Effector memory CD4-positive, alpha-beta T cell (primary cell): Measurements from ENCODE around the gene TSC22D3.

Experiments used
- DNase-seq, 3 donors: peaks; one replicate each; pipeline ENCODE4 v3.0.0-alpha.2; 2020
- H3K27ac ChIP-seq: 2 replicates; pipeline ENCODE4 v1.7.0; 2013; ENCODE audit warnings: mild to moderate bottlenecking, low read length, moderate library complexity; ENCODE audit not compliant: insufficient read depth, poor library complexity, severe bottlenecking
- H3K27me3 ChIP-seq: replicated peaks from 2 replicates; pipeline ENCODE4 v1.7.0; 2013; ENCODE audit warnings: mild to moderate bottlenecking, low read length; ENCODE audit not compliant: insufficient read depth, control insufficient read depth, poor library complexity, severe bottlenecking
- H3K36me3 ChIP-seq: 2 replicates; pipeline ENCODE4 v1.7.0; 2013; ENCODE audit warnings: mild to moderate bottlenecking, low read length, moderate library complexity; ENCODE audit not compliant: control insufficient read depth, insufficient read depth
- H3K4me1 ChIP-seq: 2 replicates; pipeline ENCODE4 v1.7.0; 2013; ENCODE audit warnings: low read length, mild to moderate bottlenecking; ENCODE audit not compliant: control insufficient read depth, insufficient read depth, poor library complexity, severe bottlenecking
- H3K4me3 ChIP-seq: 2 replicates; pipeline ENCODE4 v1.7.0; 2013; ENCODE audit warnings: low read length, low read depth, mild to moderate bottlenecking; ENCODE audit not compliant: insufficient read depth, poor library complexity, severe bottlenecking
- H3K9me3 ChIP-seq: 2 replicates; pipeline ENCODE4 v1.7.0; 2013; ENCODE audit warnings: mild to moderate bottlenecking, low read length, moderate library complexity; ENCODE audit not compliant: control insufficient read depth

TSC22D3 gene

DNA sequence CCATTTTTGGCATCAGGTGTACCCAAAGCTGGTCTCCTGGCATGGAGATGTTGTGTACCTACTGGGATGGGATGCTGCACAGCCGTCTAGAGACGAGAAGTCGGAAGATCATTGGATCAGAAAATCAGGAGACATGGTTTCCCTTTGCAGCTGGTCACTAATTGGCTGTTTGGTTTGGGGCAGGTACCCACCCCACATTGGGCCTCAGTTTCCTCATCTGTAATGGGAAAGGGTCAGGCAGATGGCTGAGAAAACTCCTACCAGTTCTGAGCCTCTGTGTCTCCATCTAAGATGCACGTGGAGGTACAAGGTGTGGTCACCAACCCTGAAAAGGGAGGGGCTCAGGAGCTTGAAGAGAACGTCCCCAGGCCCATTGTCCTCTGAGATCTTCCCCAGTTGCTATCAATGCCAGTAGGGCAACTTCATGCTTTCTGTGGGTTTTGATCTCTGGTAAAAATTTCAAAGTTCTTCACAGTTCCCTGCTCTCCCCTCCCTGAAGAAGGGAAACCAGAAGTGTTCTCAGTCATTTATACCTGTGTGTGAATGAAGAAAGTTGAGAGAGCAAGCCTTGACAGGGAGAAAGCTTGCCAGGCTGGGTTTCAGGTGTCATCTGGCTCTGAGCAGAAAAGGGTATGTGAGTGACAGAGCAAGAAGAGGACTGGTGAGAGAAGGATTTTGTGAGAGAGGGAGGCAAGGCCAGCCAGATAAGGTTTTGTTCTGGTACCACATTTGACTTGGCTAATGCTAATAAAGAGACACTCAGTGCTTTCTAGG is 15.1 kb downstream of the TSC22D3 start:
- Histone ChIP-seq H3K9me3 (no peaks in the 10 kb centered on the region), H3K27ac (no peak overlapping the region), H3K36me3 (no peaks in the 10 kb centered on the region), H3K27me3 (no peaks in the 10 kb centered on the region), H3K4me1 (no peaks in the 10 kb centered on the region), H3K4me3 (no peak overlapping the region)
- DNase-seq = no peak

- Histone ChIP-seq H3K9me3 (no peaks in the 10 kb centered on the region), H3K27me3 (no peaks in the 10 kb centered on the region), H3K36me3 (no peaks in the 10 kb centered on the region), H3K4me3 (no peak overlapping the region), H3K4me1 (peaks cover 3% of the 10 kb centered on the region), H3K27ac (no peak overlapping the region)
- no peak for DNase-seq
Measured at GRCh38 chrX:107758231-107758766, 17.3 kb downstream of the TSC22D3 start.

- no peaks in the 10 kb centered on the region for H3K27me3 ChIP-seq
- no peak for DNase-seq
- H3K27ac ChIP-seq = no peak overlapping the region
- peaks cover 3% of the 10 kb centered on the region for H3K4me1 ChIP-seq
- H3K9me3 ChIP-seq = no peaks in the 10 kb centered on the region
- H3K36me3 ChIP-seq = no peaks in the 10 kb centered on the region
- no peak overlapping the region for H3K4me3 ChIP-seq
Measured at GRCh38 chrX:107755721-107756120, 19.9 kb downstream of the TSC22D3 start.

DNA sequence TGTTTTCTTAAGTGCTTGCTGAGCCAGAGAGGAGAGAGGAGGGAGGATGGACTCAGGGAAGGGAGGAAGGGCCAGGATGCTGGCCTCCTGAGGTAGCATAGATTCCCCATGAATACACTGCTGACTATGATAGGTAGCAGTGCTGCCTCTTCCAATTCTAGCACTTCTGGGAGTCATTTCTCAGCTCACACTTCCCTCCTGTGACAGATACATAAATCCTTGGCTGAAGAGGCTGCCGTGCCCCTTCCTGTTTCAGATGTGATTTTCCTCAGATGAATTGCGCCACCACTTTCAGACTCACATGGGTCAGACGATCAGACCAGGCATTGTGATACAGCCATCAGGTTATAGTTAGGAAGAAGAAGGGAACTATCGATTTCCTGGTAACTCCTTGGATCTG is 22.4 kb downstream of the TSC22D3 start:
- H3K9me3 ChIP-seq = no peaks in the 10 kb centered on the region
- no peak overlapping the region for H3K4me3 ChIP-seq
- no peak for DNase-seq
- no peak overlapping the region for H3K27ac ChIP-seq
- H3K27me3 ChIP-seq = no peaks in the 10 kb centered on the region
- no peaks in the 10 kb centered on the region for H3K36me3 ChIP-seq
- H3K4me1 ChIP-seq = peaks cover 3% of the 10 kb centered on the region

DNA sequence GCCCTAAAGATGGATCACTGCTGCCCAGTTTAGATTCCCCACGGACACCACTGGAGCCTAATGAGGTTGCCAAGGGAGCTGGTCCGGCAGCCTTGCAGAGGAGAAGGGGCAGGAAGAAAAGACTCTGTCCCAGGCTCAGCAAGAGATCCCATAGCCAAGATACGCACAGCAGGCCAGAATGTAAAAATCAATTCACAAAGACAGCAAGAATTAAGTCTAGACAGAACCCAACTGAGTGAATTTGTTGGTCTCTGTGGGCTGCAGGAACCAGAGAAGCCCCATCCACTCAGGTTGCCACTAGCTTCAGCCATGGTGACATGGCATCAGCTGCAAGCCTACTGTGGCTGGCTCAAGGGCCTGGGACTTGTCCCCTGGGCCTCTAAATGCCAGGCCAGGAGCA is 22.9 kb downstream of the TSC22D3 start:
- Histone ChIP-seq H3K36me3 (no peaks in the 10 kb centered on the region), H3K9me3 (no peaks in the 10 kb centered on the region), H3K27ac (no peak overlapping the region), H3K4me3 (no peak overlapping the region), H3K27me3 (no peaks in the 10 kb centered on the region), H3K4me1 (peaks cover 3% of the 10 kb centered on the region)
- no peak for DNase-seq

DNA sequence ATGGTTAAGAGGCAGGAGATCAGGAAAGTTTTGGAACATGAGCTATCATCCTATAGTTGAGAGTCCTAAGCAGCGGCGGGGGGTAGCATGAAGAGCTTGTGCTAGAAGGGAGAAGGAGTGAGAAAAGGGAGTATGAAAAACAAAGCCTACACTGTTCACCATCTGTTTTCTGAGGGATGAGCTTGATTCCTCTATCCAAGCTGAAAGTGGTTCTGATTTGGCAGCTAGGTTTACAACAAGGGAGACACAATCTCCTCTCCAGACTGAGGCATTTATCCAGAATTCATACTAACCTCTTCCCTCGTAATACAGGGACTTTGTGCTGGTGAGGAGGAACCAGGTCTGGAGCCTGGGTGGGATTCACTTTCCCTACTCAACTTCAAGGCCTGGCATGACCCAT is 23.5 kb downstream of the TSC22D3 start:
- H3K27me3 ChIP-seq = no peaks in the 10 kb centered on the region

GRCh38 chrX:107750861-107751445 is 24.6 kb downstream of the TSC22D3 start:
- DNase-seq = no peak
- Histone ChIP-seq H3K4me3 (no peak overlapping the region), H3K9me3 (no peaks in the 10 kb centered on the region), H3K4me1 (peaks cover 3% of the 10 kb centered on the region), H3K27me3 (no peaks in the 10 kb centered on the region), H3K27ac (no peak overlapping the region), H3K36me3 (no peaks in the 10 kb centered on the region)

More for the DNA sequence above, 23.5 kb downstream of the TSC22D3 start:
- DNase-seq = no peak
- Histone ChIP-seq H3K36me3 (no peaks in the 10 kb centered on the region), H3K4me3 (no peak overlapping the region), H3K27ac (no peak overlapping the region), H3K4me1 (peaks cover 3% of the 10 kb centered on the region), H3K9me3 (no peaks in the 10 kb centered on the region)

- DNase-seq = no peak
- Histone ChIP-seq H3K4me1 (peaks cover under 1% of the 10 kb centered on the region), H3K27ac (no peak overlapping the region), H3K27me3 (no peaks in the 10 kb centered on the region), H3K9me3 (no peaks in the 10 kb centered on the region), H3K36me3 (no peaks in the 10 kb centered on the region), H3K4me3 (no peak overlapping the region)
Measured at GRCh38 chrX:107750263-107750662, 25.3 kb downstream of the TSC22D3 start.

GRCh38 chrX:107748506-107748905 is 27.1 kb downstream of the TSC22D3 start:
- H3K36me3 ChIP-seq = no peaks in the 10 kb centered on the region
- no peak for DNase-seq

DNA sequence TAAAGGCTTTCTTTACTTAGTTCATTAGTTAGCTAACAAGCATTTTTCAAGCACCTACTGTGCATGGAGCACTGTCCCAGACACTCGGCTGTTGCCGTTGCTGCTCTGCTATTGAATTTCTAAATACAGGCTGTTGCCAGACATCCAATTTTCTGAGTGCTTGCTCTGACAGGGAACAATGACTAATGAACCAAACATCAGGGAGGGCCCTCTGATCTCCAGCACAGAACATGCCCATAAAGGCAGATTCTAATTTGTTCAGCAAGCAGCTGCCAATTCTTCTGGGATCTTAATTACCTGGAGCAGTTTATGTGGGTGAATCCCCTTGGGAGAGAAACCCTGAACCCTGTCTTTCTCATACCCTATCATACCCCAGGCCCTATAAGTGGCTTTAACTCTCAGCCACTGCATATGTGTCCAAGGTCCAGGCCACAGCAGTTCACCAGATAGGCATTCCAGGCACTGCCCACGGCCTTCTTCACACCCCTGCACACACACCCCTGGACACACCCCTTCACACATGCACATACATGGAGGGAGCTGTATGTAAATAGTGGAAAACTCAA is 27.9 kb downstream of the TSC22D3 start:
- H3K4me3 ChIP-seq = no peak overlapping the region
- DNase-seq = no peak
- no peaks in the 10 kb centered on the region for H3K27me3 ChIP-seq
- no peaks in the 10 kb centered on the region for H3K36me3 ChIP-seq
- peaks cover 8% of the 10 kb centered on the region for H3K4me1 ChIP-seq
- no peak overlapping the region for H3K27ac ChIP-seq
- H3K9me3 ChIP-seq = no peaks in the 10 kb centered on the region

More at GRCh38 chrX:107748506-107748905, 27.1 kb downstream of the TSC22D3 start:
- Histone ChIP-seq H3K9me3 (no peaks in the 10 kb centered on the region), H3K4me1 (no peaks in the 10 kb centered on the region), H3K27ac (no peak overlapping the region), H3K4me3 (no peak overlapping the region), H3K27me3 (no peaks in the 10 kb centered on the region)
